HG03159 (cell line): ENCODE results near the gene IFNA6.
"Not testable (repeated sequence)": the region's sequence is repeated elsewhere in the genome, so short reads cannot be mapped to it uniquely, and the experiment has no call there.

Source experiments
- ATAC-seq: cut with Tn5 transposase; IDR thresholded peaks from one replicate; pipeline ENCODE4 v1.9.1; 2021; ENCODE audit warnings: mild to moderate bottlenecking, moderate library complexity; ENCODE audit not compliant: unreplicated experiment

Gene IFNA6

DNA sequence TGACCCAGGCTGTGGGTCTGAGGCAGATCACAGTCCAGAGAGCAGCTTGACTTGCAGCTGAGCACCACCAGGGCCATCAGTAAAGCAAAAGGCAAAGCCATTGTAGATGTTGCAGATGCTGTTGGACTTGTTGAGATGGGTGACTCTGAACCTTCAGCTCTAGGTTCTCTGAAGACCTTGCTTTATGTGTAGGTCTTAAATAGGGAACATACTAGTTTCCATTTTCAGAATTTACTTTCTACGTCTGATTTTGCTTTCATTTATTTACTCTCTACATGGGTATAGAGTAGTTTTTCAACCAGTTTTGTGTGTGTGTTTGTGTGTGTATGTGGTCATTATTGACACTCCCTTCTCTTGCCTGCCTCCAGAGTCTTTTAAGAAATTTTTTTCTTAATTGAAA is at the start of gene IFNA6:
Gene IFNA6 (minus strand): TSS at position 101 of the 400 bp plus-strand sequence. CDS start 0 bp downstream, at position 101.
- no peak for ATAC-seq

DNA sequence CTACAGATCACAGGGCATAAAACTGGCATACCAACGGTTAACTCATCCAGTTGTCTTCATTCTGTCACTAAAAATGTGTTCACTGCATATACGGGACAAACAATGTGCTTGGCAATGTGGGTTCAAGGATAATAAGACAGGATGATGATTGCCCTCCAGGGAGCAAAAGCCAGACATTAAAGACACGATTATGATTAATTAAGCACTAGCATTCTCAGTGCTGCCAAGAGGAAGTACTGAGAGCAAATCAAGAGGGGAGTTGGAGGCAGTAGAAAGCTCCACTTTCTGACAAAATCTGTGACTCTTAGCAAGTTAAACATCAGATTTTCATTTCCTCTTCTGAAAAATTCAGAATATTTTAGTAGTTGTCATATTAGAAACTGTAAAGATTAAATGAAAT is 49.3 kb upstream of the IFNA6 start:
- ATAC-seq, result no peak

DNA sequence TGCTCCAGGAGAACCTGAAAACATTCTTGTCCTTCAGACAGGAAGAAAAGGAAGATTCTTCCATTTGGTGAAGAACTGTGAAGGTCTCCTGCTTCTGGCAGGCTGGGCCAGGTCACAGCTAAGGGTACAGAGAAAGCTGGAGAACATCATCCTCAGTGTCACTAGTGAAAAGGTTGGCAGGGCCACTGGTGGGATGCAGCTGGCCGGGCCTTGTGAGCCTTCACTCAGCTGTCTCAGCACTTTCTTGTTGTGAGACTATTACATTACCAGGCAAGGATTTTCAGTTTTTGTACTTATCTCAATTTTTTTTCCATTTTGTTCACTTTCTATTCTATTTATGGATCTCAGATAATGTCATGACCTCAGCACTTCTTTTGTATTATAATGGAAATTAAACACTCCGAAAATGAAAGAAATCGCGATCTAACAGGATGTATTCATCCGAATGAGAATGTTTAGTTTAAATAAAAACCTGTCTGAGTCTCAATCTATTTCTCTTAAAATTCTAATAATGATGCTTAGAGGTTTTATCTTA is 48.3 kb upstream of the IFNA6 start:
- ATAC-seq, result no peak

DNA sequence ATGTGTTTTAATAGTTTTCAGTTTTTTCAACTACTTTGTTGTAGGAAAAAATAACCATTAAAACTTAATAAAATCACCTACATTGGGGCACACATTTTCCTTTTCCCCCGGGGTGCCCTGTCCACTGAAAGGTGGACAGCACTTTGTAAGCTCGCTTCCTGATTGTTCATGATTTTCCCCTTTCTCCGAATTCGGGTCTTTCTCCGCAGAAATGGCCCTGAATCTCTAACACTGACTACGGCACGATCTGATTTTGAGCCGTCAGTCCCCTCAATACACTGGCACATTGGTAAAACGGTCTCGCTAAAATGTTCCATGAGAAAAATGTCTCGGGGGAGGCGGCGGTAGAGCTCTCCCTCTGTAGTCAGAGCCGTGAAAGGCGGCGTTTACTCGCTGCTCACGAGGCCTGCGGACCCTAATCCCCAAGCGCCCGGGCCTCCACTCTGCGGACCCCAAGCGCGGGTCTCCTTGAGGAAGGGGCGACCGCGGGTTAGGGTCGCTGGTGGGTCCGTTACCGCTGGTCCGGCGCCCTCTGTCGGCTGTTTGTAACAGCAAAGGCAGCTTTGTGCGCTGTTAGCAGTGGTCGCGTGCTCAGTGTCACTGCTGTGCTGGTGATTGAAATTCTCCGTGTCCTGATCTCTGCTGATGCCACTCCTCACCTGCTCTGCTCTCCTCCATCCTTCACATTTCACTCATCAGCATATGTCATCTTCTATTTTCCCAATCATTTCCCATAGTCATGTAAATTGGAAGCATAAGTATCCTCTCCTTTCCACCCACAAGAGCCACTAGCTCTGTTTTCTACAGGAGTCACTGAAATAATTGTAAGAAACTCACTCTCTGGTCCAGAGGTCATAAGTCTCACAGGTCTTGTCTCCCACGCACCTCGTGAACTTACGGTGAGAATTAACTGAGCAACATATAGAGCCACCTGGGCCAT is 45.4 kb upstream of the IFNA6 start:
- peak; percentile 72 for ATAC-seq

DNA sequence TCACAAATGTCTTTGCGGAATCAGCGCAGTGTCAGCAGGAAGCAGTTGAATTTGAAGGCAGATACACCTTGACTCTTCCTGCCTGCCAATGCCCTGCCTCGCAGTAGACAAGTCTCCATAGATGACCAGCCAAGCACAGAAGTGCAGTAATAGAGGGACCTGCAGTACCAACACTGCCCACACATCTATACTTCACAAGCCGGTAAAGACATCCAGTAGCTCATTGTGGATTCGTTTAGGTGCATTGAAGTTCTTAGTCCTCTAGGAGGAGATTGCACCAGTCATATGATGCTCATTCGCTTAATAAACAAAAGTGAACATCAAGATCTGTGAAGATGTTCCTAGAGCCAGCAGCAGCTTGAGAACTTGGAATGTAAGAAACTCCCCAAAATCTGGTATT is 41.6 kb upstream of the IFNA6 start:
- ATAC-seq, result peak; percentile 94

DNA sequence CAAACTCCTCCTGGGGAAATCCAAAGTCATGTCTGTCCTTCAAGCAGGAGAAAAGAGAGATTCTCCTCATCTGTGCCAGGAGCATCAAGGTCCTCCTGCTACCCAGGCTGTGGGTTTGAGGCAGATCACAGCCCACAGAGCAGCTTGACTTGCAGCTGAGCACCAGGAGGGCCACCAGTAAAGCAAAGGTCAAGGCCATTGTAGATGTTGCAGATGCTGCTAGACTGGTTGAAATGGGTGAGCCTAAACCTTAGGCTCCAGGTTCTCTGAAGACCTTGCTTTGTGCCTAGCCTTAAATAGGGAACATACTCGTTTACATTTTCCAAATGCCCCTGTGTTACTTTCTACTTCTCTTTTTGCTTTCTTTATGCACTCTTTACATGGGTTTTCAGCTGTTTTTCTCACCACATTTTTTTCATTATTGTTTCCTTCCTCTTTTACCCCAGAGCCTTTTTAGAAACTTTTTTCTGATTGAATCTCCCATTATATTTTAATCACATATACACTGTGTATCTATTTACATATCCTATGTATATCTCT is 34.5 kb upstream of the IFNA6 start, which contains the start of gene IFNA2:
Gene IFNA2 (minus strand): TSS at position 268 of the 540 bp plus-strand sequence. CDS start 69 bp downstream, at position 199.
- no peak for ATAC-seq

DNA sequence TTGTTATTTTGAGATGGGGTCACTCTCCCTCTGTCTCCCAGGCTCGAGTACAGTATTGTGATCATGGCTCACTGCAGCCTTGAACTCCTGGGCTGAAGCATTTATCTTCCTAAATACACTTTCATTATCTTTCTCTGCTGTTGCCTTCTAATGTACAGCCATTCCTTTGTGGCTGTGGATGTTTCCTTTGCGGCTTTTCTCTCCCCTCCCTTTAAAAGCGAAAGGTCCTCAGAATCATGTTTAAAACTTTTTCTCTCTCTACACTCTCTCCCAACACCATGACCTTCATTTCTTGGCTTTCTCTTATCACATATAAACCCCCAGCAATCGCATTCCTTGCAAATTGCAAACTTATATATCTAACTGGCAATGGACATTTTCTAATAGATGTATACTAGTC is 32.9 kb upstream of the IFNA6 start:
- ATAC-seq, result no peak

DNA sequence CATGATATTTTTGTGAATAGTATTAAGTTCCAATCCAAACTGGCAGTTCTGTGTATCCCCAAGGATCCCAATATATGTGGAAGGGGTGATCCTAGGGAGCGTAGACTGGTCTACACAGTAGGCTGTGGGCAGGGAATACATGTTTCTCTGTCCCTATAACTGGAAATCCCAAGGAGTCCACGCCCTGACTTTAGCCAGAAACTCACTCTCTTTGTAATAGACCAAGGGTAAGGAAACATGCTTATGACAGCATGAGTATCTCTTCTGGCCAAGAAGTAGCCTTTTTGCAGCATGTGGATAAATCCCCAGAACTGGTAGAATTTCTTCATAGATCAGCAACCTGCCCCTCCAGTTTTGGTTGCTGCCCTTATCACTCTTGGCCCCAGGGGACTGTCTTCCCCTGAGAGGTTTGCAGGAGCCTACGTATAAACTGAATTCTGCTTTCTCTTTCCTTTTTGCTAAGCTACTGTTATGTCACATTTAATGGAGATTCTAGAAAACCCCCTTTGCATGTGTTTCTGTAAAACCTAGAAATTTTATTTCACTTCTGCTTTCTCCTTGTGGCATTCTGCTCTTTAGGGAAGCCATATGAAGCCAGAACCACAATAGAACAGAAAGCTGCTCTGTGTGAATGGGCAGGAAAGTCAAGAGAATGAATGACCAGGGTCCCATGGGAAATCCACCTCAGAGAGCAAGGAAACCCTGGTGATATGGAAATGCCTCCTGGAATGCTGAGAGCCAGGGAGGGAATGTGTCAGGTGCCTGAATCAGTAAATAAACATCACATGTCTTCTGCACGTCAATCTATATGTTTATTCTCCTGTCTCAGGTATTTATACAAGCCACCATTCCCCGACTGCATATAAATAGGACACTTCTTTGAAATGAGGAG is 31.0 kb upstream of the IFNA6 start:
- peak; percentile 98 for ATAC-seq

DNA sequence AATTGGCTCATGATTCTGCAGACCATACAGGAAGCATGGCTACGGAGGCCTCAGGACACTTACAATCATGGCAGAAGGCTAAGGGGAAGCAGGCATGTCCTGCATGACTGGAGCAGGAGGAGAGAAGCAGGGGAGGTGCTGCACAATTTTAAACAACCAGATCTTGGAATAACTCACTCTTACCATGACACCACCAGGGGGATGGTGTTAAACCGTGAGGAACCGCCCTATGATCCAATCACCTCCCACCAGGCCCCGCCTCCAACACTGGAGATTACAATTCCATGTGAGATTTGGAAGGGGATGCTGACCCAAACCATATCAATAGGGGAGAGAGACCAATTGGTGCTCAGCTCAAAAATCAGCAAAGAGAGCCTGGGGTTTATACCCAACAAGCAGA is 20.8 kb upstream of the IFNA6 start:
- not testable (repeated sequence) for ATAC-seq

DNA sequence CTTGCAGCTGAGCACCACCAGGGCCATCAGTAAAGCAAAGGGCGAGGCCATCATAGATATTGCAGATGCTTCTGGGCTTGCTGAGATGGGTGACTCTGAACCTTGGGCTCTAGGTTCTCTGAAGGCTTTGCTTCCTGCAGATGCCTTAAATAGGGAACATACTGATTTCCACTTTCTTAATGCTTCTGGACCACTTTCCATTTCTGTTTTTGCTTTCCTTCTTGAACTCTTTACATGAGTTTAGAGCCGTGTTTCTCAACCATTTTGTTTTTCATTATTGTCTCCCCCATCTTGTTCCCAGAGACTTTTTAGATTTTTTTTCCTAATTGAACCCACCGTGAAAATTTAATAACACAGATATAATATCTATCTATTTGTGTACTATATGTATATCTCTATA is 17.3 kb upstream of the IFNA6 start, which contains the start of gene IFNA13:
Gene IFNA13 (minus strand): TSS at position 101 of the 400 bp plus-strand sequence. CDS start 47 bp downstream, at position 54.
- no peak for ATAC-seq

DNA sequence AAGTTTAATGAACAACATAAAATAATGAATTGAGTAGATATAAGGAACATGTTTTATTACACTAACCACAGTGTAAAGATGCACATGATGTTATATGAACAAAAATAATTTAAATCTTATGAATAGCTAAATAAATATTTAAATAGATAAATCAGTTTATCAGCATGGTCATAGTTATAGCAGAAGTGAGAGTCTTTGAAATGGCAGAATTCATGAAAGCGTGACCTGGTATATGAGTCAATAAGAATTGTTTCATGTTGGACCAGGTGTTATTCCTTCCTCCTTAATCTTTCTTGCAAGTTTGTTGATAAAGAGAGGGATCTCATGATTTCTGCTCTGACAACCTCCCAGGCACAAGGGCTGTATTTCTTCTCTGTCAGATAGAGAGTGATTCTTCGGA is 16.5 kb upstream of the IFNA6 start:
- peak; percentile 99 for ATAC-seq

DNA sequence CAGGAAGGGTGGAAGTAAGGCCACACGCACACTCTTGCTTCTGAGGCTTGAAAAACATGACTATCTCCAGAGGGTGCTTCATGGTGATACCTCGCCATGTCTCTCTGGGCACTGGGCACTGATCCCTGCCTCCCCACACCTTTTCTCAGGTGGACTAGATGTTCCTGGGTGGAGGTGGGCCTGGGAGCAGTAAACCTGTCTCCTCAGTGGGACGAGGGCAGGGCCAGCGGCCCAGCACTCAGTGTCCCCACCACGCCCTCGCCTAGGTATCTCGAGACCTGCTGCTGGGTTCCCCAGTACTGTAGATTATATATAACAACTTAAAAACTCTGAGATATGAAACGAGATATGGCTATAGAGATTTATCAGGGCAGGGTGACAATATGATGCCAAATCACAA is 11.6 kb upstream of the IFNA6 start:
- ATAC-seq, result no peak

DNA sequence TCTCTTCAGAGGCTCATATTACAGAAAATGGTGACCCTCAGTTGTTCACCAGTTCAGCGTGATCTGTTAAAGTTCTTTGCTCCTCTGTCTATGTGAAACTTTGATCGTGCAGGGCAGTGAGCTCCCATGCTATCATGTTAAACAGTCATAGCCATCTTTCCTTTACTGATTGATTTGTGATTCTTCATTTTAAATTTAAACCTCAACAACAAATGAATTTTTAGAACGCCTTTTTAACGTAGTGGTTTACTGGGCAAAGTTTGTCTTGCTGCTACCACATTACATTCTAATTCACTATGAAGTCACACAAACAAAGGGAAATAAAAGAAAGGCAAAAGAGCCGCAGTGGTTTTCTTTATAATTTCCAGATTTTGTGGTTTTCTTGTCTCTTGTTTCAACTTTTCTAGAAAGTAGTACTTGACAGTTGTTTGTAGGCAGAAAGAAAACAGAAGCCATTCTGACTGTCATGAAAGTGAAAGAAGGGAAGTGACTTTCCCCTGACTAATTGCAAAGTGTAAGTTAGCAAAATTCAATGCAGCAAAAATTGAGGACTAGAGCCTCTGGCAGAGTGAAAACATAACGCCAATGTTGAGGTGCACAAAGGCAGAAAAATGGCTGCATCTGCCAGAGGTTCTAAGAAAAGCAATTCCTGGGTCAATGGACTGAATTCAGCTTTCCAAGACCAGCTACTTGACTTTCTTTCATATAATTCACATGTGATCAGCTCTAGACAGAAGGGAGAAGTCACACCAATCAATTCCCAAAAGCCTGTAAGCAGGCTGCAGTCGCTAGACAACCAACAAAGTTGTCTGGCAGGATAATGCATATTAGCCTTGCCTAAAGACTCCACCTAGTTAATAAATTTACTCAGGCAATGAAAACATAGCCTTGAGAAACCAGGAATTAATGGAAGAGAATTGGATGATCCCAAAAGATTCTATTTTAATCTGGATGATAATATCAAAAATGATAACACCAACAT is 7.1 kb upstream of the IFNA6 start:
- peak; percentile 93 for ATAC-seq

DNA sequence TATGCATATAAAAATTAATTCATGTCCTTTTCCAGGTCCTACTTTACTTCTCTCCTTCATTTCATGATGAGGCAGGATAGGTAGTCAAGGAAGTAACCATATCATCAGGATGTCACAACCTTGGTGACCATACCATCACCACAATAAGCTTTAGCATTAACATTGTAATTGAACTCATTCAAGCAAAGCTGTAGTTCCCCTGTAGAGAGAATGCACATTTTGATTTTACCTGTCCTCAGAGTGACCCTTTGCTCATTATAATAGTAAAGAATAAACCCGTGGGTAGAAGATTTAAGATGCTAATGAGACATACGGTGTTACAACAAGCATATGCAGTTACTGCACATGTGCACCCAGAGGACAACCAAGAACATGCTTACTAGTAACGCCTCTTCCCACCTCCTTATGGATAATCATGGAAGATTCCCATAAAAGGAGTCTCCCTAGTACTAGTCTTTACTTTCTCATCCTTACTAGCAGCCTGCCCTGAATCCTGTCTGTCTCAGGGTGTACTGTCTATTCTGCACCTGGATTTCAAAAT is 2.2 kb downstream of the IFNA6 start:
- no peak for ATAC-seq

DNA sequence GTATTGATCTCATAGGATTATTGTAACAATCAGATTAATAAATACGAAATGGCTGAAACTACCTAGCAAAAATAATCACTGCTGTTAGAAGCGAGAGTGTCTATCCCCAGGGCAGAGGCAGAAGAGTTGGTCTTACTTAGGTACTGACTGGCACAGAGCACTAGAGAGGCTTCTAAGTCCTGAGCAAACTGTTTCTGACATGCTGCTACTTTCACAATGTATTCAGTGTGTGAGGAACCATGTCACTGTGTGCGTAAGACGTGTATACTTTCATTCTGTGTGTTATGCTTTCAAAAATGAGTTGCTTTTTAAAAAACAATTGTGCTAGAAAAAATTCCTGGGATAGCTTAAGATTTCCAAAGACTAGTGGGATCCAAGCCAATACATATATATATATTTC is 10.0 kb downstream of the IFNA6 start:
- no peak for ATAC-seq

DNA sequence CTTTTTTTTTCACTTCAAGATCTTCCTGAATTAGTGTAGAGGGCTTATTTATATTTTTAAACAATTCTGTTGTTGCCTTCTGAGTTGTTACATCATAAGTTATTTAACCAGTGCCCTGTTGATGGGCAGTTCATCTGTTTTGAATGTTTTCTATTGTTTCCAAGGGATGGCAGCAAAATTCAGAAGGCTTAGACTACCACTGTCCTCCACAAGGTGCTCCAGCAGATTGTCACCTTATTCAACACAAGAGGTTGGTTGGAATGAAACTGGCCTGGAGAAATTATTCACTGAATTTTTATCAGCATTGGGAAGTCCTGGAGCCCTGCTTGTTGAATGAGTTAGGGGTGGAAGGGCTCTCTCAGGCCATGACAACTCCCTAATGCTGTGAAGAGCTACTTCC is 14.2 kb downstream of the IFNA6 start:
- ATAC-seq, result no peak

DNA sequence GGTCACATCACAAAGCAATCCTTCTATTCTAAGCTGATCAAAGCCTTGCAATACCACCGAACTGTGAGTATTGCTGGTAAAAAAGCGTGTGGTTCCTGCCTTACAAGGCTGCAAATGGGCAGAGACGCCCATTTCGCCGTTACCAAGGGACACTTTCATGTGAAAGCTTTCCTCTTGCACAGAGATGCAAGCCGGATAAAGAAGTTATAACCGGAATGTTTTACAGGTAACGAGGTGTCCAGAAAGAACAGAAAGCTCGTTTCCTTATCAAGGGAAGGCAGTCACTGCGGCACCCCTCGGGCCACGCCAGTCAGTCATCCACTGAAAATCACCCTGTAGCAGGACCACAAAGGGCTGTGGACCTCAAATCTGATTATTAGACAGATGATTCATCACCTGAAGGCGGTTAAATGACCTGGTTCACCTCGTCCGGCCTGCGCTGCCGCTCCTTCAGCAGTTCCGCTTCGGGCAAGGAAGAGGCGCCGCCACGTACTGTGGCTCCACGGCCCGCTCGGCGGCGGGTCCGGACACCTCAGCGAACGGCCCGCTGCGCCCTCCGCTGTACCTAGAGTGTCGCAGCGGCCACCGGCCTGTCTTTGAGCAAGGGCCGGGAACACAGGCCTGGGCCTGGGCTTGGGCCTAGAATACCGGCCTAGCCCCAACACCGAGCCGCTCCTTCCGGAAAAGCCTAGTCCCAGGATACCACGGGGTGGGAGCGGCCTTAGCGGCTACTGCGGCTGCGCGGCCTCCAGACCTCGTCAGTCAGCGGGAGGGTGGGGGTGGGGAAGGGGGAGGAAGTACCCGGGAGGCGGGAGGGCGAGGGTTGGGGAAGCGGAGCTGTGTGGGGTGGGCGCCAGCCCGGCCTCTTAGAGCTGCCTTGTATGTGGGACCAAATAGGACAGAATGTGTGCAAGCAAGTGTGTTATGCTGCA is 15.7 kb downstream of the IFNA6 start, which contains the start of gene KLHL9:
Gene KLHL9 (minus strand): TSS at position 704 of the 932 bp plus-strand sequence. CDS start 545 bp downstream, at position 159.
- ATAC-seq, result peak; percentile 85

DNA sequence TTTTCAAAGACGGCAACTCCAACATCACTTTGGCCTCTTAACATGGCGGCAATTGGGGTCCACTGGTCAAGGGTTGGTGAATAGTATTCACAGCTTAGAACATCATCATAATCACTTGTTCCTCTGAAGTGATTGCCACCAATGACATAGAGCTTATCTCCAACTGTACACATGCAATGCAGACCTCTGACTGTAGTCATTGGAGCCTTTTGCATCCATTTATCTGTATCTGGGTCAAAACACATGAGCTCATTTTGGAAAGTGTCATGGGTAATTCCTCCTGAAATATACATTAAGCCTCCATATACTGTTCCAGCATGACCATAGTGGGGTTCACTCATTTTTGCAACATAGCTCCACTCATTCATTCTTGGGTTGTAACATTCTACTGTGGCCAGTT is 17.5 kb downstream of the IFNA6 start:
- no peak for ATAC-seq
